HG03460 (cell line): ENCODE measurements around the gene C14orf119.
"Not testable (repeated sequence)": the region's sequence is repeated elsewhere in the genome, so short reads cannot be mapped to it uniquely, and the experiment has no call there.

Experiments
- ATAC-seq: cut with Tn5 transposase; IDR thresholded peaks from one replicate; pipeline ENCODE4 v1.9.1; 2021; ENCODE audit not compliant: unreplicated experiment

C14orf119 gene

GRCh38 chr14:23107620-23108019, 12.3 kb downstream of the C14orf119 start:
- not testable (repeated sequence) for ATAC-seq

- not testable (repeated sequence) for ATAC-seq
Observed at GRCh38 chr14:23108169-23108568, 12.9 kb downstream of the C14orf119 start.

GRCh38 chr14:23109769-23110168, 14.5 kb downstream of the C14orf119 start:
- no peak for ATAC-seq

DNA sequence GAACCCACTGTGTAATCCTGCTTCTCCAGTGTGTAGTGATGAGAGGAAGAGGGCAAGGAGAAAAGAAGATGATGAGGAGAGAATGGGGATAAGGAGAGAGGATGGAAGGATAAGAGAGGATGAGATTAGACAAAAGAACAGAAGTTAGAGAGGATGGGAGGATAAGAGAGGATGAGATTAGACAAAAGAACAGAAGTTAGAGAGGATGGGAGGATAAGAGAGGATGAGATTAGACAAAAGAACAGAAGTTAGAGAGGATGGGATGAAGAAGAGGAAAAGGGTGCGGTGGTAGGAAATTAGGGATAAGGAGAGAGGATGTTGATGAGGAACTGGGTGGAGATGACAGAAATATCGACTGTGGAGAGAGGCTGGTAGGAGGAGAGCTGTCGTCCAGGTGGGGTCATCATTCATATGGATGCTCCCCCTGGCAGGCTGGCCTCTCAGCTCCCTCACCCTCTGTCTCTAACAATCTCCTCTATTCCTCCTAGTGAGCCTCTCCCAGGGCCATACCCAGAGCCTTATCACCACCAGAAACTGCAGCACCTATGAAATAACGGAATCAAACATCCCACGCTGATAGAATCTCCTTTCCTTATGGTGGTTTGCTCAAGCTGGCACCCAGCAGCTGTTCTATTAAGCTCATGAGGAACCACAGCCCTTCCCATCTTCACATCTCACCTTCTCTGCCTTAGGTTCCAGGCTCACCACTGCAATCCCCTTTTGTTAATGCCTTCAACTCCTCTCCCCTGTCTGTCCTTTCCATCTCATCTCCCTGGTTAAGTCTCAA, 15.5 kb downstream of the C14orf119 start:
- ATAC-seq = no peak

DNA sequence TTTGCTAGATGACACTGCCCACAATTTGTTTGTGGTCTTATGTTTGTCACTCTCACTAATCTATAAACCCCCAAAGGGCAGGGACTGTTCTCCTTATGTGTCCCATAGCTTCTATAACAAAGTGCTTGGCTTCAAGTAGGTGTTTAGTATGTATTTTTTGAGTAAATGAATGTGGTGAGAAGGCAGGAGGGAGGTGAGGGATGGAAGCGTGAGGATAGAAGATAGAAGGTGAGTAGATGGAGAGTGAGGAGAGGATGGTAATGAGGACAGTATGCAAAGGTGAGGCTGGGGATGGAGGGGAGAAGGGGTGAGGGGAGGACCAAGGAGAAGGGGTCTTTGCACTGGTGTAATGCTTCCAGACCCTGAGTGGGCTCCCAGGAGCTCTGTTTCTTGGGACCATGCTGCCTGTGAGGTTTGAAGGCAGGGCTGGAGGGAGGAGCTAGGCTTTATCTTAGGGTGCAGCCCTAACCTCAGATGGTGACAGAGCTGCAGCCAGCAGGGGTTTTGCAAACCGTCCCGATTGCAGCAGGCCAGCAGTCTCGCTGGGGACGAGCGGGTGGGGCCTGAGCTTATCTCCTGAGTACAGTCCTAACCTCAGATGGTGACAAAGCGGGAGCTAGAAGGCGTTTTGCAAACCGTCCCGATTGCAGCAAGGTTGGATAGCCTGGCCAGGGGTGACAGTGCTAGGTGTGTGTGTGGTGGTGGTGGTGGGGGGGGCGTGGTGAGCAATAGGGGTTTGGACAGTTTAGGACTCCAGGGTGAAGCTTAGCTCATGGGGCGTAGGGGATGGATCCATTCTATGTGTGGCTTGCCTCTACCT, 17.3 kb downstream of the C14orf119 start:
- ATAC-seq = no peak

DNA sequence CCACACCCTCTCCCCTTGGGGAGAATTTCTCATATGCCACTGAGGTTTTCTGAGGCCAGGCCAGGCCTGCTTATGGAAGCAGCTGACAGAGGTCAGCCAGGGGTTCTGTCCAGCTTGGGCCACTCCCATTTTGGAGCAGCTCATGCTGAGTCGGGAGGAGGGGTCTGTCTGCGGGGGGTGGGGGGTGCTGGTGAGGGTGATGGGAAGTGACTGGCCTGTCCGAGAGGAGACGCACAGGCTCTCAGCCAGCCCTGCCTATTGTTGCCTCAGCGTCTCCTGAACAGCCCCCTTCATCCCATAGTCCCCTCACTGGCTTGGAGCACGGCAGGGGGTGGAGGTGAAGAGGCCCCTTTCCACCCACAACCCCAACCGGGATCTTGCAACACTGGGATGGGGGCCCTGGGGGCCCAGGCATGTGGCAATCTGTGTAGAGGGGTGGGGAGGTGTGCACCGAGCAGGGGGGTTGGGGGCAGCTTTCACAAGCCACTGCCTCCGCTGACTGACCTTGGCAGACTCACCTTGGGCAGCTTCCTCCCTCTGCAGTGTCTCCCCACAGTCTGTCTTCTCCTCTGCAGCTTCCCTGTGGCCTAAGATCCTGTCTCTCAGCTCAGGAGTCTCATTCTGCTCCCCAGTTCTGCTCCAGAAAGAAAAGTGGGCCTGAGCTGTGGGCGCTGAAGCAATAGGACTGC, 18.3 kb downstream of the C14orf119 start:
- no peak for ATAC-seq

GRCh38 chr14:23114120-23114458, 18.8 kb downstream of the C14orf119 start:
- ATAC-seq = no peak

DNA sequence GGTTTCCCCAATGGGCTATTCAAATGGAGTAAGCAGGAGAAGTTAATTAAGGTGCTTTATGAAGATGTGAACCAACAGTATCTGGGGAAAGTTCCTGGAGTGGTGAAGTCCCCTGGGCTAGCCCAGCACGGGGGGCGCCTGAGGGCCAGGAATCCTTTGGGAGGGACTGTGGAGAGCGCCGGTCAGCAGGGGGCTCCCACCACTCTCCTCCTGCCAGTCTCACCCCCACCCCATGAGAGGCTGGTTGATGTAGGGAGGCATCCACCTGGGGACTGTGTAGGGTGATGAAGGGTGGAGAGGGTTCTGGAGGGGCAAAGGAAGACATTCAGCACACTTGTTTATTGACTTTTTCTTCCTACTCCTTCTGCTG, 19.3 kb downstream of the C14orf119 start:
- no peak for ATAC-seq

GRCh38 chr14:23115039-23115731, 19.9 kb downstream of the C14orf119 start:
- ATAC-seq = no peak

GRCh38 chr14:23115918-23116317, 20.6 kb downstream of the C14orf119 start:
- ATAC-seq = no peak

- ATAC-seq = no peak
Observed at GRCh38 chr14:23117371-23118020, 22.2 kb downstream of the C14orf119 start.

GRCh38 chr14:23118506-23119362, 23.4 kb downstream of the C14orf119 start, which contains the start of gene CEBPE:
Gene CEBPE (minus strand): TSS chr14:23119255. CDS start chr14:23119091, 164 bp downstream.
- no peak for ATAC-seq

DNA sequence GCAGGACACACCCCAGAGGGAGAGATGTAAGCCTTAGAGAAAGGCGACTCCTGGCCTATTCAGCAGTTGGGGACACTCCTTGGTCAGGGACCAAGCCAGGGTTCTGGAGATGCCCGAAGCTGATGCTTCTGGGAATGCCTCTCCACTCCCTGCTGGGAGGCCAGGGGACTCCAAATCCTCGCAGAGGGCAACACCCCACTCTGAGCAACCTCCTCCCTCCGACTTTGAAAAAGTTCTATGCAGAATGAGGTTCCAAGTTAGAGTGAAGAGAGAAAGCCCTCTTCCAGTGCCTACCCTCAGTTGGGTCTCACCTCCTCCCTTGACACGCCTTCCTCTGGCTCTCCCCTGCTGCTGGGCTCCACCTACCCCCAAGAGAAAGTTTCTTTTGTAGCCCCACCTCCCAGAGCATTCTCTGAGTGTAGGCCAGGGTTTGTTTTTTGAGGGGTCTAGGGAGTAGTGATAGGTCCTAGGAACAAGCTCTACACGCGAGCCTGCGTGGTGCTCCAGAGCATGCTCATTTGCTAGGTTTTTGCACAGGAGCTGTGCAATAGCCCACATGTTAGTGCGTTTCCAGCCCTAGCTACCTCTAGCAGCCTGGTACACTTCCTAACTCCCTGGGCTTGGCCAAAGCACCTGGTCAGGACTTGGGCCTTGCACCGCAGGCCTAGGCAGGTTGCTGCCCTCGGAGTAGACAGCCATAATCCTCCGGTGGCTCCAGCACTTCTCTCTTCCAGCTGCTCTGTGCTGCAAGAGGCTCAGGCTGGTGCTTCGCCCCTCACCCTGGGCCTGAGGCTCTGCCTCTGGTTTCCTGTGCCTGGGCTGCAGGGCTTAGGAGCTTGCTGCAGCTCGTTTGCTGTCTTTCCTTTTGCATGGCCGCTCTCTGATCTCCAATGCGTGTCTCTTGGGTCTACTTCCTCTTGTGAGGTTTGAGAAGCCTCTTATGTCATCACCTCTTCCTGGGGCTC, 24.3 kb downstream of the C14orf119 start:
- ATAC-seq = no peak

GRCh38 chr14:23120541-23121251, 25.4 kb downstream of the C14orf119 start:
- peak; percentile 81 for ATAC-seq

DNA sequence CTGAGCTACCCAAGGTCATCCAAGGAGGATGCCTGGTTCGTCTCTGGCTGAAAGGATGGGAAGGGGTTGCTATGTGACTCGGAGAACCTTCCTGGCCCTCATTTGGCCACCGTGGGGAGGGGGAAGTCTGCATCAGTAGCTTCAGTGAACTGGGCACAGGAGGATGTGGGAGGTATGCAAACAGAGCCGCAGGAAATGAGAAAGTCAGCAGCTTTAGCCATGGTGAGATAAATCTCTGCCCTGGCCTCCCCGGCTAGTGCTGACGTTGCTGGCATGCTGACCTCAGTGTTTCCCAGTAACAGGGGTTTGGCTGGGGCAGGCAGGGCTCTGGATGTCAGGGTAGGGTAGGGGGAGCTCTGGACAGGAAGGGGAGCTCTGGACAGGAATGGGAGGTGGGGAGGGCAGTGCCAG, 26.1 kb downstream of the C14orf119 start:
- peak; percentile 50 for ATAC-seq

- ATAC-seq = no peak
Observed at GRCh38 chr14:23122086-23122485, 26.8 kb downstream of the C14orf119 start.

GRCh38 chr14:23123419-23123818, 28.1 kb downstream of the C14orf119 start:
- ATAC-seq = no peak
